HepG2 (cell line): ENCODE measurements around the gene PTGIS. TPM values are rescaled to one million over a fixed set of nuclear protein-coding genes. Genes with fewer than 3 reads are reported as not detected.

Source experiments
- ATAC-seq: fragments of 200-7000 bp; cut with Tn5 transposase; 3 replicates; pipeline ENCODE4 v1.9.1; 2020; ENCODE audit warnings: mild to moderate bottlenecking, moderate library complexity
- Bru-seq: library from RNA; stranded (reverse); fragments of 400-500 nt; gene quantifications from one replicate; lab custom pipeline; 2021; lab: Mats Ljungman, UMichigan
- BruChase-seq, 2 experiments: library from RNA; stranded (reverse); fragments of 400-500 nt; gene quantifications; one replicate each; lab custom pipeline; 2021; lab: Mats Ljungman, UMichigan
- BruUV-seq: library from RNA; stranded (reverse); fragments of 400-500 nt; replicated peaks from 2 replicates; lab custom pipeline; 2021; lab: Mats Ljungman, UMichigan
- CTCF ChIA-PET: fragments of 300-600 bp; formaldehyde crosslinking; extraction: SDS; loops from one replicate; lab custom pipeline; 2021; ENCODE audit warnings: low total read pairs, inconsistent platforms, low intra/inter-chr PET ratio; lab: Yijun Ruan, JAX
- POLR2A ChIA-PET: fragments of 350-600 bp; sonication (Branson Sonifier 250); formaldehyde crosslinking; loops from one replicate; lab custom pipeline; 2020; ENCODE audit warnings: antibody characterized with exemption, inconsistent platforms; lab: Yijun Ruan, JAX
- DNase-seq: peaks from one replicate; pipeline ENCODE4 v3.0.0-alpha.2; 2015; ENCODE audit warnings: low spot score
- FAIRE-seq: peaks from 3 replicates; lab custom pipeline; 2011; peaks lifted over from hg19 to GRCh38; lab: Jason Lieb, UNC
- H2AFZ ChIP-seq: one replicate; pipeline ENCODE4 v1.6.1; 2011; ENCODE audit warnings: low read length, inconsistent platforms
- H3K27ac ChIP-seq: fragments of 300-600 bp; 3 replicates; pipeline ENCODE4 v1.8.0; 2011; ENCODE audit warnings: mixed run types, mild to moderate bottlenecking, mixed read lengths, low read length, inconsistent platforms; ENCODE audit not compliant: insufficient read depth; ENCODE audit errors: extremely low read length
- H3K27me3 ChIP-seq, 2 experiments: fragments of 200-600 bp in 1 of 2; 2 replicates in 1 of 2; 3 replicates in 1 of 2; pipeline versions ENCODE4 v1.6.0 to v1.8.0; 2011; ENCODE audit warnings: low read length in 2 of 2, mild to moderate bottlenecking in 2 of 2, moderate library complexity in 2 of 2, inconsistent platforms in 1 of 2; ENCODE audit not compliant: insufficient read depth in 2 of 2, control insufficient read depth in 1 of 2
- H3K36me3 ChIP-seq, 2 experiments: fragments of 200-600 bp in 1 of 2; replicated peaks in 1 of 2; 2 replicates in 1 of 2; 3 replicates in 1 of 2; pipeline versions ENCODE4 v1.5.1 to v1.8.0; 2011; ENCODE audit warnings: low read length in 2 of 2, inconsistent platforms in 1 of 2; ENCODE audit not compliant: insufficient read depth in 2 of 2, control insufficient read depth in 1 of 2
- H3K4me1 ChIP-seq: 2 replicates; pipeline ENCODE4 v1.5.1; 2012; ENCODE audit warnings: low read length, inconsistent platforms; ENCODE audit not compliant: insufficient read depth
- H3K4me2 ChIP-seq: 2 replicates; pipeline ENCODE4 v1.6.0; 2011; ENCODE audit warnings: low read depth, low read length, inconsistent platforms
- H3K4me3 ChIP-seq, 3 experiments: fragments of 200-600 bp in 1 of 3; sonication (generic), shearing (Covaris generic) in 1 of 3; replicated peaks in 1 of 3; 2 replicates each; pipeline ENCODE4 v1.5.1; 2011 to 2016; ENCODE audit warnings: low read length in 3 of 3, inconsistent platforms in 2 of 3, low read depth in 2 of 3, mild to moderate bottlenecking in 2 of 3, control low read depth in 1 of 3, mixed read lengths in 1 of 3; ENCODE audit not compliant: insufficient read depth in 1 of 3
- H3K79me2 ChIP-seq: one replicate; pipeline ENCODE4 v1.6.1; 2011; ENCODE audit warnings: low read length, inconsistent platforms; ENCODE audit not compliant: insufficient read depth
- H3K9ac ChIP-seq: 2 replicates; pipeline ENCODE4 v1.6.0; 2011; ENCODE audit warnings: mild to moderate bottlenecking, low read depth, low read length, inconsistent platforms; ENCODE audit not compliant: insufficient read depth
- H3K9me3 ChIP-seq: 2 replicates; pipeline ENCODE4 v1.5.1; 2012; ENCODE audit warnings: mild to moderate bottlenecking, low read length
- H4K20me1 ChIP-seq: 2 replicates; pipeline ENCODE4 v1.6.0; 2011; ENCODE audit warnings: inconsistent platforms, mild to moderate bottlenecking, low read length, moderate library complexity; ENCODE audit not compliant: insufficient read depth
- CHD4 ChIP-seq: fragments of 200-600 bp; sonication (generic); IDR thresholded peaks from 2 replicates; pipeline ENCODE4 v1.7.0; 2017; ENCODE audit warnings: mild to moderate bottlenecking, low read length, borderline replicate concordance
- HMG20A ChIP-seq: IDR thresholded peaks from 2 replicates; pipeline ENCODE4 v1.6.1; 2016; ENCODE audit warnings: borderline replicate concordance
- MAFG ChIP-seq: sonication (generic); formaldehyde crosslinking; IDR thresholded peaks from 2 replicates; pipeline ENCODE4 v1.5.1; 2020; ENCODE audit warnings: mild to moderate bottlenecking, missing genetic modification reagents
- MLLT10 ChIP-seq: sonication (generic); formaldehyde crosslinking; IDR thresholded peaks from 2 replicates; pipeline ENCODE4 v1.4.0; 2020; ENCODE audit warnings: missing genetic modification reagents
- SP5 ChIP-seq: IDR thresholded peaks from 2 replicates; pipeline ENCODE4 v1.6.1; 2016; ENCODE audit warnings: low read depth, borderline replicate concordance
- ZFY ChIP-seq: sonication (generic); formaldehyde crosslinking; IDR thresholded peaks from 2 replicates; pipeline ENCODE4 v1.4.0; 2020; ENCODE audit warnings: missing genetic modification reagents
- ZKSCAN8 ChIP-seq: IDR thresholded peaks from 2 replicates; pipeline ENCODE4 v1.6.1; 2016; ENCODE audit warnings: borderline replicate concordance, missing genetic modification reagents, missing compliant biosample characterization
- ZMYM3 ChIP-seq: sonication (generic); formaldehyde crosslinking; IDR thresholded peaks from 2 replicates; pipeline ENCODE4 v1.5.1; 2020; ENCODE audit warnings: mild to moderate bottlenecking, missing genetic modification reagents
- ZNF451 ChIP-seq: sonication (generic); formaldehyde crosslinking; IDR thresholded peaks from 2 replicates; pipeline ENCODE4 v1.5.0; 2020; ENCODE audit warnings: mild to moderate bottlenecking, missing genetic modification reagents
- ZNF720 ChIP-seq: sonication (generic); formaldehyde crosslinking; IDR thresholded peaks from 2 replicates; pipeline ENCODE4 v1.4.0; 2020; ENCODE audit warnings: missing genetic modification reagents
- WGBS: methylation state at CpG from one replicate; pipeline ENCODE4 v1.1.6; 2017; ENCODE audit warnings: low lambda C conversion rate; 5-methylcytosine and 5-hydroxymethylcytosine counted together
- in situ Hi-C: cut with HindIII; loops from 2 replicates; pipeline ENCODE4 v1.10.0; 2017; ENCODE audit warnings: low pct_unique_long_range_greater_than_20kb; ENCODE audit not compliant: extremely low pct_ligation_motif_present
- intact Hi-C: fragments of 100-400 bp; cut with micrococcal nuclease; formaldehyde crosslinking; loops from one replicate; pipeline ENCODE4 v1.10.0; 2022; ENCODE audit not compliant: unreplicated experiment
- long read RNA-seq, 2 experiments: library from RNA in 1 of 2; library from polyadenylated mRNA in 1 of 2; stranded (forward) in 1 of 2; unstranded in 1 of 2; transcript quantifications; one replicate each; pipeline ENCODE4 v2.0.0, GENCODE V29; 2019 to 2022
- polyA minus RNA-seq, 3 experiments: library from RNA; depleted of rRNA, polyadenylated mRNA; stranded (reverse); fragments of >200 nt; gene quantifications; 2 replicates each; pipeline ENCODE4 v1.2.3, GENCODE V29; 2011; ENCODE audit warnings: low replicate concordance in 1 of 3
- polyA plus RNA-seq, 8 experiments: library from polyadenylated mRNA; depleted of rRNA in 3 of 8; stranded (reverse) in 7 of 8; unstranded in 1 of 8; fragments of >200 nt; fragmentation: Illumina TruSeq in 4 of 8; extraction: Trizol in 4 of 8; gene quantifications; 2 replicates each; pipeline versions ENCODE4 v1.2.1 to v1.2.3, GENCODE V29; 2011 to 2016; ENCODE audit warnings: low read depth in 4 of 8, missing spikeins in 1 of 8, mixed read lengths in 1 of 8; ENCODE audit not compliant: insufficient read depth in 1 of 8
- total RNA-seq, 5 experiments: library from RNA; depleted of rRNA; stranded (reverse); fragments of >200 nt; fragmentation: Illumina TruSeq; extraction: Trizol; gene quantifications; 2 replicates each; pipeline ENCODE4 v1.2.3, GENCODE V29; 2016; ENCODE audit warnings: low read depth in 1 of 5
- TF ChIP-seq, protein P1 (sequence below): sonication (generic); formaldehyde crosslinking; IDR thresholded peaks from 2 replicates; pipeline ENCODE4 v1.8.1; 2023; ENCODE audit warnings: mild to moderate bottlenecking, inconsistent platforms, moderate library complexity, missing genetic modification reagents, borderline replicate concordance
- TF ChIP-seq, protein P2 (sequence below): IDR thresholded peaks from 2 replicates; pipeline ENCODE4 v1.6.1; 2016; ENCODE audit warnings: missing compliant biosample characterization, missing genetic modification reagents, borderline replicate concordance
- TF ChIP-seq, protein P3 (sequence below): sonication (generic); formaldehyde crosslinking; IDR thresholded peaks from 2 replicates; pipeline ENCODE4 v1.5.1; 2020; ENCODE audit warnings: missing genetic modification reagents, mild to moderate bottlenecking, borderline replicate concordance
- TF ChIP-seq, protein P4 (sequence below): sonication (generic); formaldehyde crosslinking; IDR thresholded peaks from 2 replicates; pipeline ENCODE4 v1.8.0; 2022; ENCODE audit warnings: mild to moderate bottlenecking, missing genetic modification reagents, moderate library complexity

The PTGIS gene
- total RNA-seq (2016; rRNA removed; fragmentation: Illumina TruSeq; extraction: Trizol) (not detected in 2 replicates), polyA plus RNA-seq (2011; rRNA removed) (not detected in 2 replicates), polyA minus RNA-seq (2011; rRNA and poly(A)+ RNA removed; ENCODE audit: low replicate concordance) (not detected in 2 replicates), Bru-seq, nascent RNA (percentile 2 among the genes with signal in this experiment), BruChase-seq, experiment 1, labeled RNA remaining after a 6-hour chase (not detected), BruChase-seq, experiment 2, labeled RNA remaining after a 2-hour chase (not detected)
- total RNA-seq (2016; cell fraction: cytosol; rRNA removed; fragmentation: Illumina TruSeq; extraction: Trizol; ENCODE audit: low read depth): not detected in 2 replicates
- not detected in 2 replicates for total RNA-seq (2016; cell fraction: insoluble cytoplasmic fraction; rRNA removed; fragmentation: Illumina TruSeq; extraction: Trizol)
- not detected in 2 replicates for total RNA-seq (2016; cell fraction: membrane; rRNA removed; fragmentation: Illumina TruSeq; extraction: Trizol)
- not detected in 2 replicates for total RNA-seq (2016; cell fraction: nucleus; rRNA removed; fragmentation: Illumina TruSeq; extraction: Trizol)
- polyA plus RNA-seq (2011; cell fraction: cytosol; rRNA removed): not detected in 2 replicates
- not detected in 2 replicates for polyA plus RNA-seq (2011; cell fraction: nucleus; rRNA removed)
- not detected in 2 replicates for polyA plus RNA-seq (2012)
- polyA plus RNA-seq (2016; cell fraction: cytosol; fragmentation: Illumina TruSeq; extraction: Trizol; ENCODE audit: low read depth): not detected in 2 replicates
- polyA plus RNA-seq (2016; cell fraction: insoluble cytoplasmic fraction; fragmentation: Illumina TruSeq; extraction: Trizol; ENCODE audit: low read depth): not detected in 2 replicates
- not detected in 2 replicates for polyA plus RNA-seq (2016; cell fraction: membrane; fragmentation: Illumina TruSeq; extraction: Trizol; ENCODE audit: low read depth)
- not detected in 2 replicates for polyA plus RNA-seq (2016; cell fraction: nucleus; fragmentation: Illumina TruSeq; extraction: Trizol; ENCODE audit: insufficient read depth, low read depth)
- polyA minus RNA-seq (2011; cell fraction: cytosol; rRNA and poly(A)+ RNA removed): not detected in 2 replicates
- polyA minus RNA-seq (2011; cell fraction: nucleus; rRNA and poly(A)+ RNA removed): not detected in 2 replicates
- long read RNA-seq, experiment 1: 0 reads
- long read RNA-seq, experiment 2: 0 reads

DNA sequence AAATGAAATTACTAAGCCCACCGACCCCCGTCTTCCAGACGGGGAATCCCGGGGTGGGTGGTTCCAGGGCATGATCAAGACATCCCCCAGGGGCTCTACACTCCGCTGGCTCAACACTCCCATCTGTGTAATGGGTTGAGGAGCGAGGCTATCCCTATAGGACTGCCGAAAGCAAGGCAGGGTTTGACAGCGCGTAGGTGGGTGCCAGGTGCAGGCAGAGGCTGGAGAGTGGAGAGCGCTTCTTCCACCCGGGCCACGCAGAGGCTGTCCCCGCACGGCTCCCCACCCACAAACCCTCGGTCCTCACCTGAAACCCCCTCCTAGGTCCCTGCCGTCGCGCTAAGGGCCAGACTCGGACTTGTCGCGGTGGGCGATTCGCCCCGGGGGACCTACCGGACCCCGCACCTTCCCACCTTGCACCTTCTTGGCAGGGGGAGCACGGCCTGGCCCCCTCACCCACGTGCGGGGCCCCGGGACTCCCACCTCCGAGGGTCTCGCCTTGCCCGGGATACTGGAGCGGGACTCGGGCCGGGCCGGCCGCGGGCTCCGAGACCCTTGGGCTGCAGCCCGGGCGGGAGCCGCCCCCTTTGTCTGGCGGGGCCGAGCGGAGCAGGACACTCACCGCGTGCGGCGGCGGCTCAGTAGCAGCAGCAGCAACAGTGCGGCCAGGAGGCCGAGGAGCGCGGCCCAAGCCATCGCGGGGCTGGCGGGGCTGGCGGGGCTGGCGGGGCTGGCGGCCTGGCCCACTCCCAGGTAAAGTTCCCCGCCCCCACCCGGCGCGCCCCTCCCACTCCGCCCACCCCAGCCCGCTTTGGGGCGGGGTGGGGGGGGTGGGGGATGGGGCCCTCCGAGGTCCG is at the start of gene PTGIS:
Gene PTGIS (minus strand): TSS at position 717 of the 857 bp plus-strand sequence. CDS start 21 bp downstream, at position 696.
- Histone ChIP-seq H3K9ac (no peak within 1 kb of the TSS), H4K20me1 (no peaks in the 10 kb centered on the region), H3K27me3 (peaks cover 3 to 46% of the 10 kb centered on the region in 2 experiments; a peak in 4 of 5 replicates), H3K9me3 (no peaks in the 10 kb centered on the region), H3K27ac (no peak within 1 kb of the TSS), H2AFZ (no peak within 1 kb of the TSS), H3K4me2 (no peak within 1 kb of the TSS), H3K36me3 (no peaks in the 10 kb centered on the region), H3K4me3 (no peak within 1 kb of the TSS), H3K4me1 (peaks cover 19% of the 10 kb centered on the region; the same call in 1 of the 2 replicates), H3K79me2 (no peaks in the 10 kb centered on the region)
- ChIA-PET POLR2A (no interaction called here), CTCF (interaction anchor here (1.0 kb wide), 1 partner anchor 41 kb away, joined by 3 read pairs; no protein-coding TSS in a partner anchor)
- no TSS peak for BruUV-seq
- WGBS: 81% methylated on average over 69 of the region's 70 CpGs
- DNase-seq (no peak), FAIRE-seq (no peak), ATAC-seq (no peak; the same call in 2 of the 3 replicates)
- intact Hi-C loops: no loop called here
- in situ Hi-C loops: no loop called here
- TF ChIP-seq HMG20A (CRISPR knock-in tag) (no peak), MLLT10 (CRISPR knock-in tag) (no peak), ZNF451 (CRISPR knock-in tag) (no peak), SP5 (CRISPR knock-in tag) (no peak), ZMYM3 (CRISPR knock-in tag) (peak; percentile 40; the same call in 1 of the 2 replicates), MAFG (CRISPR knock-in tag) (no peak), ZFY (CRISPR knock-in tag) (no peak), ZKSCAN8 (CRISPR knock-in tag) (no peak), ZNF720 (CRISPR knock-in tag) (no peak), CHD4 (no peak)
- TF ChIP-seq, protein P1, sequence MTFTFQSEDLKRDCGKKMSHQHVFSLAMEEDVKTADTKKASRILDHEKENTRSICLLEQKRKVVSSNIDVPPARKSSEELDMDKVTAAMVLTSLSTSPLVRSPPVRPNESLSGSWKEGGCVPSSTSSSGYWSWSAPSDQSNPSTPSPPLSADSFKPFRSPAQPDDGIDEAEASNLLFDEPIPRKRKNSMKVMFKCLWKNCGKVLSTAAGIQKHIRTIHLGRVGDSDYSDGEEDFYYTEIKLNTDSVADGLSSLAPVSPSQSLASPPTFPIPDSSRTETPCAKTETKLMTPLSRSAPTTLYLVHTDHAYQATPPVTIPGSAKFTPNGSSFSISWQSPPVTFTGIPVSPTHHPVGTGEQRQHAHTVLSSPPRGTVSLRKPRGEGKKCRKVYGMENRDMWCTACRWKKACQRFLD: no peak
- TF ChIP-seq, protein P2, sequence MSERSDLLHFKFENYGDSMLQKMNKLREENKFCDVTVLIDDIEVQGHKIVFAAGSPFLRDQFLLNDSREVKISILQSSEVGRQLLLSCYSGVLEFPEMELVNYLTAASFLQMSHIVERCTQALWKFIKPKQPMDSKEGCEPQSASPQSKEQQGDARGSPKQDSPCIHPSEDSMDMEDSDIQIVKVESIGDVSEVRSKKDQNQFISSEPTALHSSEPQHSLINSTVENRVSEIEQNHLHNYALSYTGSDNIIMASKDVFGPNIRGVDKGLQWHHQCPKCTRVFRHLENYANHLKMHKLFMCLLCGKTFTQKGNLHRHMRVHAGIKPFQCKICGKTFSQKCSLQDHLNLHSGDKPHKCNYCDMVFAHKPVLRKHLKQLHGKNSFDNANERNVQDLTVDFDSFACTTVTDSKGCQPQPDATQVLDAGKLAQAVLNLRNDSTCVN (CRISPR knock-in tag): no peak
- TF ChIP-seq, protein P3, sequence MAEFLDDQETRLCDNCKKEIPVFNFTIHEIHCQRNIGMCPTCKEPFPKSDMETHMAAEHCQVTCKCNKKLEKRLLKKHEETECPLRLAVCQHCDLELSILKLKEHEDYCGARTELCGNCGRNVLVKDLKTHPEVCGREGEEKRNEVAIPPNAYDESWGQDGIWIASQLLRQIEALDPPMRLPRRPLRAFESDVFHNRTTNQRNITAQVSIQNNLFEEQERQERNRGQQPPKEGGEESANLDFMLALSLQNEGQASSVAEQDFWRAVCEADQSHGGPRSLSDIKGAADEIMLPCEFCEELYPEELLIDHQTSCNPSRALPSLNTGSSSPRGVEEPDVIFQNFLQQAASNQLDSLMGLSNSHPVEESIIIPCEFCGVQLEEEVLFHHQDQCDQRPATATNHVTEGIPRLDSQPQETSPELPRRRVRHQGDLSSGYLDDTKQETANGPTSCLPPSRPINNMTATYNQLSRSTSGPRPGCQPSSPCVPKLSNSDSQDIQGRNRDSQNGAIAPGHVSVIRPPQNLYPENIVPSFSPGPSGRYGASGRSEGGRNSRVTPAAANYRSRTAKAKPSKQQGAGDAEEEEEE (CRISPR knock-in tag): no peak
- TF ChIP-seq, protein P4, sequence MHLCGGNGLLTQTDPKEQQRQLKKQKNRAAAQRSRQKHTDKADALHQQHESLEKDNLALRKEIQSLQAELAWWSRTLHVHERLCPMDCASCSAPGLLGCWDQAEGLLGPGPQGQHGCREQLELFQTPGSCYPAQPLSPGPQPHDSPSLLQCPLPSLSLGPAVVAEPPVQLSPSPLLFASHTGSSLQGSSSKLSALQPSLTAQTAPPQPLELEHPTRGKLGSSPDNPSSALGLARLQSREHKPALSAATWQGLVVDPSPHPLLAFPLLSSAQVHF: no peak
